Smooth muscle cell of trachea (primary cell): ENCODE measurements around the gene CCDC92B. TPM values are rescaled to one million over a fixed set of nuclear protein-coding genes. Genes with fewer than 3 reads are reported as not detected.

ENCODE experiments used
- total RNA-seq: library from RNA; depleted of rRNA; stranded (reverse); fragments of >200 nt; gene quantifications from 2 replicates; pipeline ENCODE4 v1.2.1, GENCODE V29; 2014

CCDC92B gene
- not detected in 2 replicates for total RNA-seq

DNA sequence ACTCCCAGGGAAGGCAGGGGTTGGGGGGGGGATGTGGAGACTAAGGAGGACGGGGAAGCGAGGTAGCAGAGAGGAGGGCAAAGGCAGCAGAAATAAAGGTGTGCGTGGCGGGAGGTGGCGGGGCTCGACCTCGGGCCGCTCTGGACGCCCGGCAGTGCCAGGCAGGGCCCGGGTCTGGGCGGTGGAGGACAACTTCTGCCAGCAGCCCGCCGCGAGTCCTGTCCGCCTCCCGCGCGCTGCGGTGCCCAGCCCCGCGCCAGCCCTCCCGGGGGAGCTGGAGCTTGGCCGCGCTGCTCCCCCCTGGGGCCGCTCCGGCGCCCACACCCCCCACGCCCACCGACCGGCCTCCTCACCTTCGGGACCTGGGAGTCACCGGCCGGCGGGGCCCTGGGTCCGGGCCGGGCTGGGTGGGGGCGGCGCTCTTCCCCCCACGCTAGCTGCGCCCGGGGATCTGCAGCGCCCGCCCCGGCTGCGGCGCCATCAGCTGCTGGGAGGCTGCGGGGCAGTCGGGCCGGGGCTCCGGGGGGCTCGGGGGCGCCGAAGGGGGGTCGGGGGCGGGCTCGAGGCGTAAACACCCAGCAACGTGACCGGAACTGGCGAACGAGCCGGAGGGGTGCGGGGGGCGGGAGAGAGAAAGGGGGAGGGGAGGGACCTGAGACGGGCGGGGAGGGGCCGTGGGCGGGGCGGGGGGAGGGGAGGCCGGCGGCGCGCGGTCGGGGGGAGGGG, at the start of gene CCDC92B:
CCDC92B (minus strand) TSS at position 595 of the 726 bp plus-strand sequence. CDS start 14,507 bp downstream, outside the sequence.

DNA sequence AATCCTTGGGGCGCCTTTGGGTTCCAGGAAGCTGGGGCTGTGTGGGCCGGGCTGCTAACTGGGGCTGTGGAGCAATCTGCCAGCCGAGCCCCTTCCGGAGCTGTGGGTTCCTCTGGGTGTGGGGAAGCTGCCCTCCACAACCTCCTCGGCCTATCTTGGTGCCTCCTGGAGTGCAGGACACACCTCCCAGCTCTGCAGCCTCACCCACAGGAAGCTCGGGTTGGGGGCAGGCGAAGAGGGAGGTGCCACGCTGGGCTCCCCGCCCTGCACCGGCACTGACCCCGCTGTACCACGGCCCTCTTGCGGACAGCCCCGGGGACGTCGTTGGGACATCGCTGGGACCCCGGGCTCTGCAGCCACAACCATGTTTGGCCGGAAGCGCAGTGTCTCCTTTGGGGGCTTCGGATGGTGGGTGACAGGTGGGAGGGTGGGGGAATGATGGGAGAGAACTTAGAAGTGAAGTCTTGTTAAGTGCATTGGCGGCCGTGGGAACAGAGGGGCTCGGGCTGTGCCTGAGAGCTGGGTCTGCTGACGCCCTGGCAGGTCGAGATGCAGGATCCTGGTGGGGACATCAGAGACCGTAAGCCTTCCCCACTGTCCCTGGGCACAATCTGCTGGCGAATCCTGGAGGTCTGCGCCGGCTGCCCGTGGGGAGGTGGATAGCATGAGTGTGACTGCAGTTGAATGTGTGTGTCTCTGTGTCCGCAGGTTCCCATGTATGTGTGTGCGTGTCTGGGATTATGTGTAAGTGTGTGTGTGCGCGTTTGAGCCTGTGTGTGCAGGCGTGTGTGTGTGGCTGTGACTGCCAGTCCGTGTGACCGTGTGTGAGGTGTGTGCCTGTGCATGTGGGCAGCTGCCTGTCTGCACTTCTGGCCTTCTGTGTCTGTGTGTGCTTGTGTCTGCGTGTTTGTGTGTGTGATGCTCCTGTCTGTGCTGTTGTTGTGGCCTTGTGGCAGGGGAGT, 47.0 kb upstream of the CCDC92B start, which contains the start of gene RAP1GAP2:
RAP1GAP2 (plus strand) TSS at position 275 of the 962 bp plus-strand sequence; CDS start at position 365, 90 bp downstream.

DNA sequence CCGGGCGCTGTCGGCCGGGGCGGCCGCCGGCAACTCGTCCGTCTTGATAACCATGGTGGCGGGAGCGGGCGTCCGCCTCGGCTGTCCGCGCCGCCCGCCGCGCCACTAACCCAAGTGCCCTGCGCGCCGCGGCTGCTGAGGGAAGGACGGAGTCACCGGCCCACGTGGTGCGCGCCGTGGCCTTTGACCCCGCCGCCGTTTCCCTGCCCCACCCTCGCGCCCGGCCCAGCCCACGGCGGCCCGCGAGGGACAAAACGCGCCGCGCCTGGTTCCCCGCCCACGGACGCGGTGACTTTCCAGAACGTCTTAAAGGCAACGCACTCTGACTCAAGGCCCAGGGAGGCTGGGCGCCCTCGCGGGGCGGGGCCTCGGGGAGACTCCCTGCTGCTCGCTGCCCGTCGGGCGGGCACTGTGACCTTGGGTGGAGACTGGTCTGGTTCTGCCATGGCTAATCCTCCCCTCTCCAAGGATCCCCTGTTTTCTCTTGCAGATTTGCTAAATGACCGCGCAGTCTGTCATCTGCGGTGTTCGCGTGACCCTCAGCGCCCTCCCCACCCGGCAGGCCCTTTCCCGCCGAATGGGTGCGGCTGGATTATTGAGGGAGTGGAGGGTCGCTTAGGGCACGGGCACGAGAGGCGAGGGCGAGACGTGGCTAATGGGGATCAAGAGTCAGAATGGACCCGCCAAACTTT, 37.7 kb downstream of the CCDC92B start, which contains the start of gene CLUH:
CLUH (minus strand) TSS at position 157 of the 692 bp plus-strand sequence; CDS start at position 54, 103 bp downstream.

Other genes starting within 250 kb of the CCDC92B start
- 16.9 and 19.3 TPM in 2 replicates for gene METTL16, start 237.8 kb downstream of the CCDC92B start, total RNA-seq
- 98.1 and 146 TPM in 2 replicates for gene PAFAH1B1, start 156.0 kb downstream of the CCDC92B start, total RNA-seq
- 31.1 and 57.2 TPM in 2 replicates for gene CLUH, start 37.9 kb downstream of the CCDC92B start, total RNA-seq
- gene RAP1GAP2, start 46.8 kb upstream of the CCDC92B start, total RNA-seq, result 0.83 and 1.5 TPM in 2 replicates